Right lobe of liver (tissue), 4 donors: ENCODE results near the gene UTF1.

Experiments
- CTCF ChIP-seq, 4 donors: fragments of 200-600 bp in 3 of 4; fragments of 450-650 bp in 1 of 4; IDR thresholded peaks; one replicate each; pipeline versions ENCODE4 v1.5.1 to v1.8.0; 2016 to 2022; ENCODE audit warnings: antibody characterized with exemption in 4 of 4, mild to moderate bottlenecking in 2 of 4
- POLR2A ChIP-seq: fragments of 450-650 bp; IDR thresholded peaks from one replicate; pipeline ENCODE4 v1.6.1; 2017; ENCODE audit warnings: antibody characterized with exemption, mild to moderate bottlenecking
- donor health status: DM: no; HTN: no; CAD: no.
- donor health status: DM: no; HTN: no; CAD: no.
- donor health status: DM: no; HTN: yes; CAD: no.

GRCh38 chr10:133210398-133211140 lies 19.4 kb upstream of the UTF1 start:
- no peak for TF ChIP-seq POLR2A
- TF ChIP-seq CTCF (IDR thresholded peaks at IDR 0.05): no peak
